NCI-H748 (cell line): ENCODE data around the gene CAPN15.
"Not testable (repeated sequence)": the region's sequence is repeated elsewhere in the genome, so short reads cannot be mapped to it uniquely, and the experiment has no call there.

Experiments
- DNase-seq: peaks from one replicate; lab custom pipeline; 2025; ENCODE audit not compliant: unreplicated experiment; lab: John Stamatoyannopoulos, UW

The CAPN15 gene

GRCh38 chr16:506246-506546, 21.3 kb upstream of the CAPN15 start:
- no peak for DNase-seq

- DNase-seq, result not testable (repeated sequence)
Measured at GRCh38 chr16:507527-507926, 20.0 kb upstream of the CAPN15 start.

GRCh38 chr16:507996-508395, 19.5 kb upstream of the CAPN15 start:
- DNase-seq, result no peak

- DNase-seq, result no peak
Measured at GRCh38 chr16:508884-509736, 18.4 kb upstream of the CAPN15 start.

- DNase-seq, result no peak
Measured at GRCh38 chr16:510066-510825, 17.3 kb upstream of the CAPN15 start.

- DNase-seq, result no peak
Measured at GRCh38 chr16:512802-513201, 14.7 kb upstream of the CAPN15 start.

GRCh38 chr16:513950-514349, 13.6 kb upstream of the CAPN15 start:
- no peak for DNase-seq

GRCh38 chr16:515175-515938, 12.2 kb upstream of the CAPN15 start:
- DNase-seq, result no peak

- DNase-seq, result no peak
Measured at GRCh38 chr16:515939-516226, 11.6 kb upstream of the CAPN15 start.

GRCh38 chr16:516301-516700, 11.2 kb upstream of the CAPN15 start:
- DNase-seq, result no peak

- DNase-seq, result no peak
Measured at GRCh38 chr16:518858-519257, 8.7 kb upstream of the CAPN15 start.

- no peak for DNase-seq
Measured at GRCh38 chr16:519425-519824, 8.1 kb upstream of the CAPN15 start.

GRCh38 chr16:519841-520687, 7.4 kb upstream of the CAPN15 start:
- no peak for DNase-seq

GRCh38 chr16:520847-521246, 6.7 kb upstream of the CAPN15 start:
- no peak for DNase-seq

GRCh38 chr16:521381-522210, 5.9 kb upstream of the CAPN15 start:
- DNase-seq, result peak; percentile 27

- DNase-seq, result no peak
Measured at GRCh38 chr16:522320-523096, 5.0 kb upstream of the CAPN15 start.

- DNase-seq, result no peak
Measured at GRCh38 chr16:523097-523741, 4.3 kb upstream of the CAPN15 start.

- DNase-seq, result no peak
Measured at GRCh38 chr16:524274-525040, 3.1 kb upstream of the CAPN15 start.
